Mesenchymal stem cell (in vitro differentiated cells and primary cell): ENCODE data around the gene VEZT.

Experiments used
- DNase-seq: peaks from one replicate; pipeline ENCODE4 v3.0.0-alpha.2; 2013
- H2AFZ ChIP-seq: one replicate; pipeline ENCODE4 v1.6.1; 2013; ENCODE audit warnings: low read depth, mild to moderate bottlenecking, control low read depth, inconsistent platforms, low read length, moderate library complexity
- H2AK5ac ChIP-seq: 2 replicates; pipeline ENCODE4 v1.6.1; 2013; ENCODE audit warnings: low read length, moderate library complexity, mild to moderate bottlenecking, inconsistent platforms; ENCODE audit not compliant: severe bottlenecking
- H2BK120ac ChIP-seq: one replicate; pipeline ENCODE4 v1.6.1; 2013; ENCODE audit warnings: low read depth, mild to moderate bottlenecking, inconsistent platforms, low read length, moderate library complexity
- H2BK12ac ChIP-seq, 2 experiments: one replicate each; pipeline ENCODE4 v1.6.1; 2013; ENCODE audit warnings: inconsistent platforms in 2 of 2, low read length in 2 of 2, mild to moderate bottlenecking in 2 of 2, moderate library complexity in 2 of 2, control low read depth in 1 of 2
- H2BK15ac ChIP-seq: one replicate; pipeline ENCODE4 v1.6.1; 2013; ENCODE audit warnings: mild to moderate bottlenecking, low read depth, inconsistent platforms; ENCODE audit not compliant: poor library complexity, severe bottlenecking
- H2BK5ac ChIP-seq: 2 replicates; pipeline ENCODE4 v1.6.1; 2013; ENCODE audit warnings: low read depth, mild to moderate bottlenecking, low read length, control low read depth, inconsistent platforms; ENCODE audit not compliant: poor library complexity, severe bottlenecking
- H3K14ac ChIP-seq, 2 experiments: one replicate each; pipeline ENCODE4 v1.6.1; 2013; ENCODE audit warnings: inconsistent platforms in 2 of 2, low read length in 2 of 2, control low read depth in 1 of 2, mild to moderate bottlenecking in 1 of 2, moderate library complexity in 1 of 2
- H3K18ac ChIP-seq, 2 experiments: one replicate each; pipeline ENCODE4 v1.6.1; 2013; ENCODE audit warnings: inconsistent platforms in 2 of 2, low read length in 2 of 2, control low read depth in 1 of 2, low read depth in 1 of 2, mild to moderate bottlenecking in 1 of 2
- H3K23ac ChIP-seq, 2 experiments: one replicate each; pipeline ENCODE4 v1.6.1; 2013; ENCODE audit warnings: inconsistent platforms in 2 of 2, low read length in 2 of 2, mild to moderate bottlenecking in 2 of 2, moderate library complexity in 2 of 2, control low read depth in 1 of 2
- H3K27ac ChIP-seq: 2 replicates; pipeline ENCODE4 v1.5.1; 2013; ENCODE audit warnings: mild to moderate bottlenecking, moderate library complexity, low read length, control low read depth, inconsistent platforms; ENCODE audit not compliant: poor library complexity, severe bottlenecking
- H3K27me3 ChIP-seq, 2 experiments: 2 replicates each; pipeline versions ENCODE4 v1.6.1 to v1.7.0; 2013; ENCODE audit warnings: low read length in 2 of 2, mild to moderate bottlenecking in 2 of 2, moderate library complexity in 2 of 2, control low read depth in 1 of 2, inconsistent platforms in 1 of 2; ENCODE audit not compliant: control insufficient read depth in 1 of 2, insufficient read depth in 1 of 2
- H3K36me3 ChIP-seq, 2 experiments: 2 replicates each; pipeline versions ENCODE4 v1.6.1 to v1.7.0; 2013; ENCODE audit warnings: low read length in 2 of 2, control low read depth in 1 of 2, inconsistent platforms in 1 of 2, low read depth in 1 of 2, mild to moderate bottlenecking in 1 of 2; ENCODE audit not compliant: insufficient read depth in 2 of 2, control insufficient read depth in 1 of 2
- H3K4ac ChIP-seq, 2 experiments: one replicate each; pipeline ENCODE4 v1.6.1; 2013; ENCODE audit warnings: inconsistent platforms in 2 of 2, low read length in 2 of 2, mild to moderate bottlenecking in 2 of 2, moderate library complexity in 2 of 2, control low read depth in 1 of 2, low read depth in 1 of 2
- H3K4me1 ChIP-seq: 2 replicates; pipeline ENCODE4 v1.6.1; 2013; ENCODE audit warnings: low read depth, low read length, control low read depth; ENCODE audit not compliant: control insufficient read depth, insufficient read depth
- H3K4me2 ChIP-seq: 2 replicates; pipeline ENCODE4 v1.6.1; 2013; ENCODE audit warnings: low read length, mild to moderate bottlenecking, inconsistent platforms; ENCODE audit not compliant: poor library complexity, severe bottlenecking
- H3K4me3 ChIP-seq, 2 experiments: 2 replicates each; pipeline versions ENCODE4 v1.5.1 to v1.7.0; 2013; ENCODE audit warnings: low read length in 2 of 2, mild to moderate bottlenecking in 2 of 2, control low read depth in 1 of 2, low read depth in 1 of 2; ENCODE audit not compliant: insufficient read depth in 1 of 2
- H3K79me1 ChIP-seq: replicated peaks from 2 replicates; pipeline ENCODE4 v1.6.1; 2013; ENCODE audit warnings: mild to moderate bottlenecking, control low read depth, low read length, inconsistent platforms; ENCODE audit not compliant: poor library complexity, severe bottlenecking
- H3K9ac ChIP-seq: 2 replicates; pipeline ENCODE4 v1.7.0; 2013; ENCODE audit warnings: mild to moderate bottlenecking, low read length, moderate library complexity
- H3K9me3 ChIP-seq: 2 replicates; pipeline ENCODE4 v1.7.0; 2013; ENCODE audit warnings: mild to moderate bottlenecking, low read length; ENCODE audit not compliant: control insufficient read depth
- H4K8ac ChIP-seq: one replicate; pipeline ENCODE4 v1.6.1; 2013; ENCODE audit warnings: inconsistent platforms, mild to moderate bottlenecking, low read length, moderate library complexity
- H4K91ac ChIP-seq: one replicate; pipeline ENCODE4 v1.6.1; 2013; ENCODE audit warnings: mild to moderate bottlenecking, low read length, inconsistent platforms
- whole genome bisulfite sequencing: methylation state at CpG from one replicate; pipeline ENCODE4 v1.1.7; 2013; ENCODE audit warnings: mixed read lengths; 5-methylcytosine and 5-hydroxymethylcytosine counted together

VEZT gene

GRCh38 chr12:95185854-95186253, 31.8 kb upstream of the VEZT start:
- peaks cover 17% of the 10 kb centered on the region for H3K4me1 ChIP-seq
- no peak overlapping the region for H4K91ac ChIP-seq
- no peak overlapping the region for H4K8ac ChIP-seq
- no peak overlapping the region for H3K14ac ChIP-seq
- H2BK120ac ChIP-seq, result no peak overlapping the region
- no peak overlapping the region for H3K4me3 ChIP-seq
- no peaks in the 10 kb centered on the region for H3K9me3 ChIP-seq
- no peak for DNase-seq
- no peak overlapping the region for H3K9ac ChIP-seq
- no peak overlapping the region for H2BK12ac ChIP-seq
- H3K4ac ChIP-seq, result no peak overlapping the region
- no peak overlapping the region for H3K4me2 ChIP-seq
- no peak overlapping the region for H3K23ac ChIP-seq
- peaks cover 13% of the 10 kb centered on the region for H3K79me1 ChIP-seq
- no peak overlapping the region for H3K27ac ChIP-seq
- H3K18ac ChIP-seq, result no peak overlapping the region
- no peak overlapping the region for H2AFZ ChIP-seq
- no peak overlapping the region for H2AK5ac ChIP-seq
- H2BK5ac ChIP-seq, result no peak overlapping the region
- H3K27me3 ChIP-seq, result no peaks in the 10 kb centered on the region
- peaks cover 0 to 13% of the 10 kb centered on the region in 2 experiments for H3K36me3 ChIP-seq
- H2BK15ac ChIP-seq, result no peak overlapping the region

- no peak overlapping the region for H3K4ac ChIP-seq
- 87% methylated on average over 3 of the region's 5 CpGs for WGBS
Observed at GRCh38 chr12:95187865-95188415, 29.7 kb upstream of the VEZT start.

GRCh38 chr12:95191060-95191696, 26.4 kb upstream of the VEZT start:
- Histone ChIP-seq H2BK5ac (no peak overlapping the region), H3K27ac (no peak overlapping the region), H2AK5ac (no peak overlapping the region), H3K9ac (no peak overlapping the region), H3K27me3 (no peaks in the 10 kb centered on the region), H4K91ac (no peak overlapping the region), H2BK15ac (no peak overlapping the region), H2BK120ac (no peak overlapping the region), H2AFZ (no peak overlapping the region), H3K79me1 (peaks cover 20% of the 10 kb centered on the region), H3K36me3 (peaks cover 0 to 3% of the 10 kb centered on the region in 2 experiments), H3K4ac (no peak overlapping the region), H3K14ac (no peak overlapping the region), H3K18ac (no peak overlapping the region), H3K23ac (no peak overlapping the region), H3K4me2 (no peak overlapping the region), H3K9me3 (no peaks in the 10 kb centered on the region), H3K4me3 (no peak overlapping the region), H4K8ac (no peak overlapping the region), H2BK12ac (no peak overlapping the region), H3K4me1 (peaks cover 7% of the 10 kb centered on the region)
- WGBS, result no CpG with 5 or more reads among the region's 1 CpG
- no peak for DNase-seq

More at GRCh38 chr12:95187865-95188415, 29.7 kb upstream of the VEZT start:
- Histone ChIP-seq H2AFZ (no peak overlapping the region), H3K9me3 (no peaks in the 10 kb centered on the region), H4K8ac (no peak overlapping the region), H3K4me2 (no peak overlapping the region), H2AK5ac (no peak overlapping the region), H3K27ac (no peak overlapping the region), H3K23ac (no peak overlapping the region), H3K4me1 (peaks cover 15% of the 10 kb centered on the region), H3K9ac (no peak overlapping the region), H2BK5ac (no peak overlapping the region), H3K18ac (no peak overlapping the region), H2BK120ac (no peak overlapping the region), H4K91ac (no peak overlapping the region), H3K36me3 (peaks cover 0 to 13% of the 10 kb centered on the region in 2 experiments), H3K79me1 (peaks cover 21% of the 10 kb centered on the region), H3K27me3 (no peaks in the 10 kb centered on the region), H3K14ac (no peak overlapping the region), H2BK12ac (no peak overlapping the region), H3K4me3 (no peak overlapping the region), H2BK15ac (no peak overlapping the region)
- DNase-seq, result no peak

- Histone ChIP-seq H3K9ac (no peak overlapping the region), H3K36me3 (peaks cover 0 to 3% of the 10 kb centered on the region in 2 experiments), H2BK5ac (no peak overlapping the region), H3K14ac (no peak overlapping the region), H3K9me3 (no peaks in the 10 kb centered on the region), H3K4me2 (no peak overlapping the region), H2AK5ac (no peak overlapping the region), H3K18ac (no peak overlapping the region), H3K4me3 (no peak overlapping the region), H4K91ac (no peak overlapping the region), H3K79me1 (peaks cover 20% of the 10 kb centered on the region), H3K27me3 (no peaks in the 10 kb centered on the region), H2AFZ (no peak overlapping the region), H2BK120ac (no peak overlapping the region), H4K8ac (no peak overlapping the region), H3K4me1 (peaks cover 6% of the 10 kb centered on the region), H2BK15ac (no peak overlapping the region), H3K27ac (no peak overlapping the region), H3K23ac (no peak overlapping the region), H2BK12ac (no peak overlapping the region), H3K4ac (no peak overlapping the region)
- DNase-seq, result no peak
Observed at GRCh38 chr12:95192271-95192670, 25.3 kb upstream of the VEZT start.
